Fibroblast of mammary gland (primary cell): ENCODE results near the gene VPS8.
A peak's percentile ranks its signal among the peaks of the same experiment; 100 is the strongest.

Source experiments
- DNase-seq: peaks from one replicate; pipeline ENCODE4 v3.0.0-alpha.2; 2010; ENCODE audit warnings: low read depth
- H3K4me3 ChIP-seq: 2 replicates; pipeline ENCODE4 v1.5.1; 2011; ENCODE audit warnings: low read depth, mild to moderate bottlenecking, low read length, moderate library complexity; ENCODE audit not compliant: control insufficient read depth
- CTCF ChIP-seq: conservative IDR thresholded peaks from 2 replicates; pipeline ENCODE4 v1.5.1; 2011; ENCODE audit warnings: low read depth, low read length, inconsistent platforms; ENCODE audit not compliant: control insufficient read depth, insufficient read depth

VPS8 gene

GRCh38 chr3:184811999-184812661 lies at the start of gene VPS8:
VPS8 (plus strand) TSS chr3:184812166; CDS start chr3:184824633, 12,467 bp downstream.
- peak; percentile 93 for DNase-seq
- TF ChIP-seq CTCF, result peak; percentile 36
- H3K4me3 ChIP-seq, result peak within 1 kb of the TSS; percentile 88

- H3K4me3 ChIP-seq, result no peak overlapping the region
- no peak for DNase-seq
- no peak for TF ChIP-seq CTCF
Measured at GRCh38 chr3:184764191-184764590, 47.8 kb upstream of the VPS8 start.

GRCh38 chr3:184765047-184765729 lies 46.8 kb upstream of the VPS8 start:
- TF ChIP-seq CTCF, result no peak
- no peak overlapping the region for H3K4me3 ChIP-seq

GRCh38 chr3:184765730-184766074 lies 46.3 kb upstream of the VPS8 start:
- H3K4me3 ChIP-seq, result no peak overlapping the region
- no peak for DNase-seq
- no peak for TF ChIP-seq CTCF

More at GRCh38 chr3:184765047-184765729, 46.8 kb upstream of the VPS8 start:
- no peak for DNase-seq

GRCh38 chr3:184766555-184767261 lies 45.3 kb upstream of the VPS8 start:
- DNase-seq, result no peak
- TF ChIP-seq CTCF, result no peak
- H3K4me3 ChIP-seq, result no peak overlapping the region

- H3K4me3 ChIP-seq, result no peak overlapping the region
- no peak for DNase-seq
- no peak for TF ChIP-seq CTCF
Measured at GRCh38 chr3:184767377-184767776, 44.6 kb upstream of the VPS8 start.
